HEK293T (cell line): ENCODE measurements around the gene MAN1C1.

ENCODE experiments used
- CTCF ChIA-PET: fragments of 350-600 bp; formaldehyde crosslinking; extraction: SDS; loops from one replicate; lab custom pipeline; 2021; ENCODE audit warnings: antibody characterized with exemption, inconsistent platforms; lab: Yijun Ruan, JAX
- POLR2A ChIA-PET: fragments of 350-600 bp; formaldehyde crosslinking; extraction: SDS; loops from one replicate; lab custom pipeline; 2020; ENCODE audit warnings: antibody characterized with exemption, inconsistent platforms; lab: Yijun Ruan, JAX
- DNase-seq: peaks from one replicate; pipeline ENCODE4 v3.0.0; 2012; ENCODE audit warnings: mixed read lengths; ENCODE audit errors: extremely low spot score
- ARNT ChIP-seq: fragments of 450-650 bp; IDR thresholded peaks from 2 replicates; pipeline ENCODE4 v1.6.1; 2017; ENCODE audit warnings: mild to moderate bottlenecking
- BHLHE40 ChIP-seq: fragments of 450-650 bp; IDR thresholded peaks from 2 replicates; pipeline ENCODE4 v1.6.1; 2016; ENCODE audit warnings: mild to moderate bottlenecking, moderate library complexity, borderline replicate concordance
- CTBP1 ChIP-seq: fragments of 450-650 bp; IDR thresholded peaks from 2 replicates; pipeline ENCODE4 v1.6.1; 2016; ENCODE audit warnings: borderline replicate concordance
- ELF4 ChIP-seq: fragments of 450-650 bp; IDR thresholded peaks from 2 replicates; pipeline ENCODE4 v1.6.1; 2017; ENCODE audit warnings: antibody characterized with exemption
- FOXA1 ChIP-seq: fragments of 450-650 bp; IDR thresholded peaks from 2 replicates; pipeline ENCODE4 v1.6.1; 2016; ENCODE audit warnings: mild to moderate bottlenecking
- FOXK2 ChIP-seq: fragments of 450-650 bp; IDR thresholded peaks from 2 replicates; pipeline ENCODE4 v1.6.1; 2016; ENCODE audit warnings: mild to moderate bottlenecking
- FOXM1 ChIP-seq: fragments of 450-650 bp; IDR thresholded peaks from 2 replicates; pipeline ENCODE4 v1.6.1; 2017; ENCODE audit warnings: mild to moderate bottlenecking, borderline replicate concordance
- HDGF ChIP-seq: fragments of 450-650 bp; IDR thresholded peaks from 2 replicates; pipeline ENCODE4 v1.6.1; 2017; ENCODE audit warnings: antibody characterized with exemption, borderline replicate concordance
- L3MBTL2 ChIP-seq: fragments of 450-650 bp; conservative IDR thresholded peaks from 2 replicates; pipeline ENCODE4 v1.6.1; 2016; ENCODE audit warnings: mild to moderate bottlenecking
- LEF1 ChIP-seq: fragments of 450-650 bp; IDR thresholded peaks from 2 replicates; pipeline ENCODE4 v1.6.1; 2017; ENCODE audit warnings: mild to moderate bottlenecking, borderline replicate concordance
- NFRKB ChIP-seq: fragments of 450-650 bp; IDR thresholded peaks from 2 replicates; pipeline ENCODE4 v1.6.1; 2016; ENCODE audit warnings: mild to moderate bottlenecking, moderate library complexity
- PKNOX1 ChIP-seq: fragments of 450-650 bp; IDR thresholded peaks from 2 replicates; pipeline ENCODE4 v1.6.1; 2016
- SP1 ChIP-seq: fragments of 450-650 bp; IDR thresholded peaks from 2 replicates; pipeline ENCODE4 v1.6.1; 2017
- SUZ12 ChIP-seq: fragments of 450-650 bp; IDR thresholded peaks from 2 replicates; pipeline ENCODE4 v1.6.1; 2016; ENCODE audit warnings: mild to moderate bottlenecking
- TARDBP ChIP-seq: fragments of 450-650 bp; IDR thresholded peaks from 2 replicates; pipeline ENCODE4 v1.6.1; 2016
- ZNF384 ChIP-seq: fragments of 450-650 bp; IDR thresholded peaks from 2 replicates; pipeline ENCODE4 v1.6.1; 2016

Gene MAN1C1

DNA sequence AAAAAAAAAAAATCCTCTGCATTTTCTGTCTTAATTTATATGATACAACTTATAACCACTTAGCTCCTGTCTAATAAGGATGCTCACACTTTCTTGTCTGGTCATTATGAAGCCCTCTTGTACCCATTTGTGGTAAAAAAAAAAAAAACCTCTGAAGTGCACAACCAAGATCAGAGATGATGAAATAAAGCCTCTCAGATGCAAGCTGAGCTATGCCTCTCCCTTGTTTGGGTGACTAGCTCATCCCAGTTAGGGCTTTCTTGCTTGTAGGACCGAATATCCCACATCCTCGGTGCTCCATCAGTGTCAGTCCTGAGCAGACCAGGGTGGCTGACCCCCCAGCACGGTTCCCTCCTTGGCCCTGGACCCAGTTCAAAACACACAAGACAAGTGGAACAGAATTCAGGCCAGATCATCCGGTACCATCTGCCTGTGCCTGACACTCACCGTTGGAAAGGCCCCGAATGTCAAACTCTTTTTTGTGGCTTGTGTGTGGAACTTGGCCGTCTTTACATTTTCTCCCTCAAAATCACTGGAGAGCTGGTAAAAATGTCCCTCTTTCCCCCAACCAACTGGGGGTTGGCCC, 177.1 kb downstream of the MAN1C1 start:
- ChIA-PET POLR2A (interaction anchor here (1.6 kb wide), 1 partner anchor 22 kb away, joined by 3 read pairs; no protein-coding TSS in a partner anchor), CTCF (interaction anchor here (1.2 kb wide), 1 partner anchor 13 kb away, joined by 4 read pairs; no protein-coding TSS in a partner anchor)
- DNase-seq: no peak
- TF ChIP-seq PKNOX1: no peak
- TF ChIP-seq FOXA1: no peak
- TF ChIP-seq BHLHE40: no peak
- TF ChIP-seq SP1: no peak
- no peak for TF ChIP-seq ARNT
- no peak for TF ChIP-seq L3MBTL2
- no peak for TF ChIP-seq LEF1
- TF ChIP-seq ELF4: no peak
- TF ChIP-seq CTBP1: no peak
- no peak for TF ChIP-seq FOXM1

DNA sequence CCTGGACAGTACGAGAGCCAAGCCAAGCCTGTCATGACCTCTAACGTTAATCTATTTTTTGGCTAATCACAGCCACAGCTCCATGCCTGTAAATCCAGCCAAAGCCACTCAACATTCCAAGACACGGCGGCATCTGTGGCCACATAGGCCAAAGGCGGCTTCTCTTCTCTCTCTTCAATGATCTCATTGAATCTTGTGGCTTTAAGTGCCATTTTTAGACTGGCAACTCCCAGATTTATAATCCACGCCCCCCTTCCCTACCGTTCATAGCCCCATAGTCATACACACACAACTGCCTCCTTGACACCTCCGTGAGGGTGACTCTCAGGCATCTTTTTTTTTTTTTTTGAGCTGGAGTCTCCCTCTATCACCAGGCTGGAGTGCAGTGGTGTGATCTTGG, 177.7 kb downstream of the MAN1C1 start:
- ChIA-PET POLR2A (interaction anchor here (1.6 kb wide), 1 partner anchor 21 kb away, joined by 3 read pairs; no protein-coding TSS in a partner anchor), CTCF (interaction anchor here (1.1 to 1.2 kb wide), 2 partner anchors 14 to 22 kb away, joined by 3 to 4 read pairs; no protein-coding TSS in a partner anchor)
- no peak for TF ChIP-seq ARNT
- TF ChIP-seq BHLHE40: no peak
- TF ChIP-seq ZNF384: no peak
- TF ChIP-seq NFRKB: no peak
- no peak for DNase-seq

- DNase-seq: no peak
- ChIA-PET CTCF (interaction anchor here (1.1 to 1.9 kb wide), 3 partner anchors 8 to 223 kb away, joined by 3 to 7 read pairs (median 4); no protein-coding TSS in a partner anchor), POLR2A (interaction anchor here (1.6 kb wide), 1 partner anchor 20 kb away, joined by 3 read pairs; no protein-coding TSS in a partner anchor)
These were observed 178.6 kb downstream of the MAN1C1 start for GRCh38 chr1:25795211-25795610.

DNA sequence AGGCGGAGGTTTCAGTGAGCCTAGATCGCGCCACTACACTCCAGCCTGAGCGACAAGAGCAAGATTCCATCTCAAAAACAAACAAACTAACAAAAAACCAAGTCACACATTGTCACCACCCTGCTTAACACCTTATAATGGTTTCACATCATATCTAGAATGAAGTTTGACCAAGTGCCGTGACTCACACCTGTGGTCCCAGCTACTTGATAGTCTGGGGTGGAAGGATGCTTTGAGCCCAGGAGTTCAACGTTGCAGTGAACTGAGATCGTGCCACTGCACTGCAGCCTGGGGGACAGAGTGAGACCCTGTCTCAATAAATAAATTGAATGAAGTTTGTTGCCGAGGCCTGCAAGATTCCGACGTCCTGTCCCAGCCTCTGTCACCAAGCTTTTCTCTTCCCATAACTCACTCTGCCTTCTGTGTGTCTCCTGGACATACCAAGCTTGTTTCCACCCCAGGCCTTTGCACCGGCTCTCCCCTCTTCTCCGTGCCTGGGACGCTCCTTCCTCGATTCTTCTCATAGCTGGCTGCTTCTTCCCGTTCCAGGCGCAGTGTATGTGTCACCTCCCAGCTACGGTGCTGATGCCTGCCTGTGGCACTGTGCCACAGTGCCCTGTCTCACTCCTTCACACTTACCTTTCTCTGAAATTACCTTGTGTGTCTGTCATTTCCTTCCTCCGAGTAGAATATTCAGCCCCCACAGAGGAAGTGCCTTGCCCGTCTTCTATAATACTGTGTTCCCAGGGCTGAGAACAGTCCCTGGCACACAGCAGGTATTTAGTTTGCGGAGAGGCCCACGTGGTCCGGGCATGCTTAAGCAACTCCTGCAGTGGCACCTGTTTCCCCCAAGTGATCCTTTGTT, 179.6 kb downstream of the MAN1C1 start:
- CTCF ChIA-PET: interaction anchor here (0.6 to 1.9 kb wide), 5 partner anchors 9 to 224 kb away, joined by 3 to 7 read pairs (median 4); no protein-coding TSS in a partner anchor
- TF ChIP-seq HDGF: no peak
- no peak for TF ChIP-seq SUZ12
- TF ChIP-seq CTBP1: no peak
- TF ChIP-seq PKNOX1: no peak
- TF ChIP-seq SP1: no peak
- TF ChIP-seq NFRKB: no peak
- no peak for TF ChIP-seq LEF1
- no peak for TF ChIP-seq L3MBTL2
- no peak for DNase-seq
- POLR2A ChIA-PET: interaction anchor here (0.6 to 1.3 kb wide), 2 partner anchors 14 to 91 kb away, joined by 3 read pairs; no protein-coding TSS in a partner anchor

More at GRCh38 chr1:25795211-25795610, 178.6 kb downstream of the MAN1C1 start:
- TF ChIP-seq PKNOX1: no peak
- no peak for TF ChIP-seq TARDBP
- TF ChIP-seq NFRKB: no peak
- TF ChIP-seq HDGF: no peak

- ChIA-PET CTCF (interaction anchor here (1.3 to 1.9 kb wide), 6 partner anchors 25 to 224 kb away, joined by 3 to 13 read pairs (median 4); no protein-coding TSS in a partner anchor), POLR2A (interaction anchor here (1.3 kb wide), 1 partner anchor 15 kb away, joined by 3 read pairs; no protein-coding TSS in a partner anchor)
- TF ChIP-seq ZNF384: no peak
- TF ChIP-seq NFRKB: no peak
- no peak for TF ChIP-seq HDGF
- no peak for TF ChIP-seq SP1
- peak; percentile 16; the same call in 1 of the 2 replicates for TF ChIP-seq CTBP1
- TF ChIP-seq ARNT: no peak
- TF ChIP-seq FOXK2: no peak
- TF ChIP-seq LEF1: no peak
- peak; percentile 76 for DNase-seq
These were observed 180.3 kb downstream of the MAN1C1 start for GRCh38 chr1:25796811-25797458.

DNA sequence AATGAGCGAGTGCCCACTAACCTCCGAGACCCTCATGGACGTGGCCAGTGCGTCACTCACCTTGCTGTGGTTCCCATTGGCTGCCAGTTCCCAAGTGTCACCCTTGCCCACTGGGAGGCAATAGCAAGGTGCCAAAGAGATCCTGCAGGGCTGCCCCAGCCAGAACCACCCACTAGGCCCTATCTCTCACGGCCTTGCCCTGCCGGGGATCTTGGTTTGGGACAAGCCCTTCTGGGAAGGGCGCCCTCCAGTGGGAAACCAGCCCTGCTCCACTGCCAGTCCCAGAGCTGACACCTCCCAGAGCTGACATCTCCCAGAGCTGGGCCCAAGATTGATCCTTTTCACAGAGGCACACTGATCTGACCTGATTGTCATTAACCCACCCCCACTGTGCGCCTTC, 181.3 kb downstream of the MAN1C1 start:
- ChIA-PET POLR2A (interaction anchor here (1.0 kb wide), 2 partner anchors 40 to 189 kb away, joined by 3 read pairs; no protein-coding TSS in a partner anchor), CTCF (interaction anchor here (0.6 to 1.8 kb wide), 11 partner anchors 8 to 974 kb away, joined by 3 to 13 read pairs (median 4); no protein-coding TSS in a partner anchor)
- DNase-seq: peak; percentile 80
- TF ChIP-seq PKNOX1 (peak; percentile 40; the same call in 1 of the 2 replicates), SUZ12 (no peak)
